Fibroblast of skin of scalp (primary cell): ENCODE measurements around the gene MDM2.

Source experiments
- DNase-seq: peaks from one replicate; pipeline ENCODE4 v3.0.0-alpha.2; 2013

Gene MDM2

GRCh38 chr12:68882251-68882964, 74.4 kb downstream of the MDM2 start:
- DNase-seq = no peak

DNA sequence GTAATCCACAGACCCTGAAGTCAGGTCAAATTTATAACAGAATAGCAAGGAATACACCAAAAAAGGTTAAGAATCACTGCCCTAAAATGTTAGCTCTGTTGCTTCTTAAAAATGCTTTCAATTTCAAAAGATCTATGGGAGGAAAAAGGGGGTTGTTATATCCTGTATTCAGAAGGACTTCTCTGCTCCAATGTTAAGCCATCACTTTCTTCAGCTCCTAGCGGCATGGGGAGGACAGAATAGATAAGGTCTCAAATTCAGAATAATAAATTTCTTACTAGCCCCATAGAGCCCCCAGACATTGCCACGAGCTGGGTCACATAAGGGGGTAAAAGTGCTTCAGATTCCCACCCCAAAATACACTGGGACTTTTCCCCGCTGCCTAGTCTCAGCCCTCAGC, 75.2 kb downstream of the MDM2 start:
- no peak for DNase-seq

GRCh38 chr12:68884251-68884650, 76.3 kb downstream of the MDM2 start:
- DNase-seq = no peak

DNA sequence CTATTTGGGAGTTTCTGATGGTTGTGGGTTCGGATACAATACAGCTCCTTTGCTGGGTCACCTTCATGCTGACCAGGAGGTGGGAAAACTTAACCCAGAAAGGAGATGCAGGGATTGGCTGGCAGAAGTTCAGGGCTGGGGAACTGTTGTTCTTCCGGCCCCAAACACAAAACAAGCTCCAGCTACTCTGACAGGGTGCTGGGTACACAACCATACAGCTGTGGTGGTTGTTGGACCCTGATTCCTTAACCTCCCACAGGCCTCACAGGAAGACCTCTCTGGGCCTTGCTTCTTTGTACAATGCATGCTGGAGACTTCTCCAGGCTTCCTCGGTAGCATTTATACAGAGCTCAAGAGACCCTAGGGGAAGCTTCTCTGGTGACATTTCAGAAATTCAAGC, 77.4 kb downstream of the MDM2 start:
- DNase-seq = no peak

GRCh38 chr12:68886636-68887572, 78.9 kb downstream of the MDM2 start:
- no peak for DNase-seq

DNA sequence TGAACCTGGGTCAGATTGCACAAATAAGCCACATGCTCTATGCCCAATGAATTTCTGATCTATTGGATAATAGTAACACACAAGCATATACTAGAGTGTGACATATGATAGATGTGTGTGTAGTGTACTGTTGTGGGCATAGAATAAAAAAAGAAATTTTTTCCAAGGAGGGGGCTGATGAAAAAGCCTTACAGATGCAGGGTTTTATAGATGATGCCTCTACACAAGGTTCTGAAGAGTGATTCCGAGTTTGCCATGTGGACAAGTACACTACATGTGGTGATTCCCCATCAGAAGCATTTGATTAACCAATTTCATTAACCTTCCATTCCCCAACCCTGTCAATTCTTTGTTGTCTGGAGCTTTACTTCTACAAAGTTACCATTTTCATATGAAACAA, 79.7 kb downstream of the MDM2 start:
- no peak for DNase-seq

- no peak for DNase-seq
These were observed 80.3 kb downstream of the MDM2 start for GRCh38 chr12:68888243-68888642.

DNA sequence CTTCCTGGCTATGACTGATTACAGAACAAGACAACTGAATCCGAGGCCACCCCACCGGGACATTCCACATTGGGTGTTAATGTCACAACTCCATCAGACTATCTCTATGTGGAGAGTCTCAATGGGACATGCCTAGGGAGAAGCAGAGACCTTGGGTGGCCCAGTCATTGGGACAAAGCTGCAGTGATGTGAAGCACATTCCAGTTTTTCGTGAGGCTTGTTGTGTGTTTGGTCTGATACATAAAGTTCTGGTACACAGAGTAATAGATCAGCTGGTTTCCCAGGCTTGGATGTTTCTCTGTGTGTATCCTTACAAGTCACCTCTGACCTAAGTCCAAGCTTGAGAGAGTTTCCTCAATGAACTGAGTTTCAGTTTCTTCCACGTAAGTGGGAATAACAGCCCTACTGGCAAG, 82.7 kb downstream of the MDM2 start:
- DNase-seq = no peak

DNA sequence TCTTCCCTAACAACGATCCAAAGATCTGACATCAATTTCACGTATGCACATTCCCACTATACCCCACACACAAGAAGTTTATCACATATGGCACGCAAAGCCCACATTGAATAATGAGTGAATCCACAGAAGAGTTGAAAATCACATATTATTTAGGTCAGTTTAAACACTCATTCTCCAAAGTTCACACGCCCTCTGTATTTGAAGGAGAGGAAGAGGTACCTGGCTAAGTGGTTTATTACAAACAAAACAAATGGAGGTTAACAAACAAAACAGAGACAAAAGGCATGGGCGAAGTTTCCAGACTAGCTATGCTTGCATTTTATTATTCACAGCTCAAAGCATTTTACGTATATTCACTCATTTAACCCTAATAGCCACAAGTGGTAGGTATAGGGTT, 83.2 kb downstream of the MDM2 start:
- no peak for DNase-seq

GRCh38 chr12:68893201-68893600, 85.2 kb downstream of the MDM2 start:
- DNase-seq = no peak

DNA sequence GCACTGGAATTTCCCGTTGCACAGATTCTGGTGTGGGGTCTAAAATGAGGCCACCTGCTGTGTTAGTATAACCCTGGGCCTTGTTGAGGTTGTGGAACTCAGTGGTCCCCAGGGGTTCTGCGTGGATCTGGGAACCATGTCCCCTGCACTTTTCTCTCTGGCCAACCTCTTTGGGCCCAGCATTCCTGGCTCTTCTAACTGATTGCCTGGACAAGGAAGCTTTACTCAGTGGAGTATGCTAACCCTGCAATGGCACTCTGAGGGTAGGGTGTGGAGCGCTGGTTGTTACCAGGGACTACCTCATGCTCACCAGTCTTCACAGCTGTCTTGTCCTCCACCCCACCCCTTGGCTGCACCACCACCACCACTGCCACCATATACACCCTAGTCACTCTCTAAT, 85.8 kb downstream of the MDM2 start:
- no peak for DNase-seq

GRCh38 chr12:68894276-68894855, 86.4 kb downstream of the MDM2 start:
- DNase-seq = no peak

- DNase-seq = no peak
These were observed 89.0 kb downstream of the MDM2 start for GRCh38 chr12:68896881-68897540.

- DNase-seq = peak; percentile 94
These were observed 91.3 kb downstream of the MDM2 start for GRCh38 chr12:68899251-68899771.

DNA sequence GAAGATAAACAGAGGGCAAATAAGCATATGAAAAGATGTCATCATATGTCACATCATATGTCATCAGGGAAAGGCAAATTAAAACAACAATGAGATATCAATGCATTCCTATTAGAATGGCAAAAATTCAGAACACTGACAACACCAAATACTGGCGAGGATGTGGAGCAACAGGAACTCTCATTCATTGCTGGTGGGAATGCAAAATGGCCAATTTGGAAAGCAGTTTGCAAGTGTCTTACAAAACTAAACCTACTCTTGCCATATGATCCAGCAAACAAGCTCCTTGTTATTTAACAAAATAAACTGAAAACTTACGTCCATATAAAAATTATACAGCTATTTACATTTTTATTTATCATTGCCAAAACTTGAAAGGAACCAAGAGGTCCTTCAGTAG, 92.3 kb downstream of the MDM2 start:
- DNase-seq = no peak
